ENCODE measurements around the gene NT5C2.
"Not testable (repeated sequence)": the region's sequence is repeated elsewhere in the genome, so short reads cannot be mapped to it uniquely, and the experiment has no call there.

The NT5C2 gene

DNA sequence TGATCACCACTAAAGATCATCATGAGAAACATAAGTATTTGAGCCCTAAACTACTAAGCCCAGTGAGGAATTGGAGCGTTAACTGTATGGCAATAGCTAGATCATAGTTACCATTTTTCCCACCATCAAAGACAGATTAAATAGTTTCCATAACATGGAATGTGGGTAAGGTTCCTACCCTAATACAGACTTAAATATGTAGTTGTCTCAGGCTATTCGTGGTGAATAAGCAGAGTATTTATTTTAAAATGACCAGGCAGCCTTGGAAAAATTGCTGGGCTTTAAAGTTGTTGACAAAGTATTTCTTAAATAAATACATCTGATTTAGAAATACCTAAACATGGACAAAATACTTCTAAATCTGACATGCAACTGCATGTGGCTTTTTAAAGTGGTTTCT, 106.8 kb downstream of the NT5C2 start:
- DNase-seq (ENCODE audit: low read depth in 2 of 2), result no peak

- no peak for DNase-seq (ENCODE audit: low read depth in 2 of 2)
These were observed 109.1 kb downstream of the NT5C2 start for GRCh38 chr10:103083977-103084320.

DNA sequence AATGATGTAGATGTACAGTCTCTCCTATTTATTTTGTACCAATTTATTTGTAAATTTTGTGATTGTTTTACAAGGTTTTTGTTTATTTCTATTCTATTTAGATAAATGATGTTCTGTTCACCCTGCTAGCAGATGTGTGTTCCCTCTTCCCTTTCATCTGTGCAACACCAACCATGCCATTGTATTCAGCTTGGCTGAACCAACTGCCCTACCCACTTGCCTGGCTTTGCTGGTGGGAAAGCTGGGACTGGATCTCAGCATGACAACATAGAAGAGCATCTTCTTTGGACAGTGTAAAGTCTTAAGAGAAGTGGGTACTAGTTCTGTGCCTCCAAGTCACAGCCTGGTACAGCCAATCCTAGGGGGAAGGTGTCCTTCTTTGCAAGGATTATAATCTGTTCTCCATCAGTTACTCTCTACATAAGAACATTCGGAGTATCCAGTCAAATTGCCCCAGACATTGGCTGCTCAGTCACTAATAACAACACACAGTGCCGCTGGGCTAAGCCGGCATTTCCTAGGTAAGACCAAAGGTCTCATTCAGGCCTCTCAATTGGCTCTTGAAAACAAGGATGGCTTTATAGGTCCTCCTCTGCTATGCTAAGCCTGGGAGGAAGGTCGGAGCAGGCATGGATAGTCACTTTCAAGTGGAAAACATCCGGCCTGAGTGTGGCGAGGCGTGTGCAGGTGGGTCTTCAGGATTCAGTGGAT, 109.7 kb downstream of the NT5C2 start:
- DNase-seq (ENCODE audit: low read depth in 2 of 2), result no peak

DNA sequence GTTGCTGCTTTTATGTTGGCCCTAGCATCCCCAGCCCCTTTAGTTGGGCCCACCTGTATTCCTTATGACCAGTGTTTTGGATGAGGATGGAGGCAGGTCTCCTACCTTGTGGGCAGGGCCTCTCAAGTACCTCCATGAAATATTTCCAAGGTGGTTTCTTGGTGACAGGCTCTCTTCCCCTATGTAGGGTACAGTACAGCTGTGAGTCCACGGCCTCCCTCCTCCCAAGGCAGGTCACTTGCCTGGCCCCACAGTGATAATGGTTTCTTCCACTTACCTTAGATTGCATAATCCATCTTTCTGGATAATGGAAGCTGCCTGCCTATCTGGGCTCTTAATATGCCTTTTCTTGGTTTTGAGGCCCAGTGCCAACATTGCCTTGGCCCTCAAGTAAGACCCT, 110.4 kb downstream of the NT5C2 start:
- no peak for DNase-seq (ENCODE audit: low read depth in 2 of 2)

DNA sequence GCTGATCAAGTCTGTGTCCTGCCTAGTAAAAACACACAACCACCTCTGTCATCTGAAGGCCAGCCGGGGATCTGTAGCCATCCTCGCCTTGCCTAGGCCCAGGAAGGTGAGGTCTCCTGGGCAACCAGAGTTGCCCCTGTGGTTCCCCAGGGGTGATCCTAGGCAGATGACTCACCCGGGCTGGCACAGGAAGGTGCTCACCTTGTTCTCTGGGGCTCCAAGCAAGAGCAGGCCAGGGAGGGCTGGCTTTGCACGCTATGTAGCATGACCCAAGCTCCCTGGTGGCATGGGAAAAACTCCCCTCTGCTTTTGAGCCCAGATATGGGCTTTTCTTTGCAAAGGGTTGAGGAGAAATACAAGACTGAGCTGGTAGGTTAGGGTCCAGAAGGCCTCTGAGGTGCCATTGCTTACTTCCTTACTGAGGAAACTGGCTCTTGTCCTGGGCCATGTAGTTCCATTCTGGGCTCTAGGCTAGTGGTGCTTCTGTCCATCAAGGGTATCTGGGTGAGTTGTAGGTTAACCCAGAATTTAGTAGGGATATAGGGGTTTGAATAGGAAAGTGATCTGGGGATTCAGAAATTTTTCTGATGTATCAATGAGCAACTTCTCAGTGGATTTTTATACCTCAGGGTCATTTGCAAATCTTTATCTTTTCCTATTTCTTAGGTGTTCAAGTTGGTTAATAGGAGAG, 112.0 kb downstream of the NT5C2 start:
- DNase-seq (ENCODE audit: low read depth in 2 of 2), result no peak

DNA sequence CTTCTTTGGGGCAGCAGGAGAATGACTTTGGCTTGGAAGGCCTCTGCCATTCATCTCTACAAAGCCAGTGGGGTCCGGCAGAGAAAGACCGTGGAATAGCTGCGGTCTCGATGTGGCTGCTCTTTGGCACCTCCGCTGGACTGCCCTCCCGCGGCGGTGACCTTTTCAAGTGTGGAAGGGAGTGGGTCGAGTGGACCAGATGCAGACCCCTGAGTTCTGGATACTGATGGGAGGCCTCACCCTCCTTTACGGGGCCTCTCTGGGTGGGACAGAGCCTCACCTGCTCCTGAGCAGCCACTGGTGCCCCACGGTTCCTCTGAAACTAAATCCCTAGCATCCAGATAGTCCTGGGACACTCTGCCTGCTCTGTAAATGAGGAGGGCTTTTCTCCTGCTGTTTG, 113.1 kb downstream of the NT5C2 start:
- no peak for DNase-seq (ENCODE audit: low read depth in 2 of 2)

- no peak for DNase-seq (ENCODE audit: low read depth in 2 of 2)
These were observed 114.0 kb downstream of the NT5C2 start for GRCh38 chr10:103079100-103079499.

- DNase-seq (ENCODE audit: low read depth in 2 of 2), result no peak
These were observed 114.4 kb downstream of the NT5C2 start for GRCh38 chr10:103078676-103079075.

- no peak for DNase-seq (ENCODE audit: low read depth in 2 of 2)
These were observed 114.8 kb downstream of the NT5C2 start for GRCh38 chr10:103078309-103078615.

GRCh38 chr10:103077491-103078308, 115.4 kb downstream of the NT5C2 start:
- DNase-seq (ENCODE audit: low read depth in 2 of 2), result no peak

- no peak for DNase-seq (ENCODE audit: low read depth in 2 of 2)
These were observed 116.1 kb downstream of the NT5C2 start for GRCh38 chr10:103077020-103077419.

GRCh38 chr10:103072891-103073290, 120.2 kb downstream of the NT5C2 start:
- no peak for DNase-seq (ENCODE audit: low read depth in 2 of 2)

GRCh38 chr10:103072276-103072675, 120.8 kb downstream of the NT5C2 start:
- no peak for DNase-seq (ENCODE audit: low read depth in 2 of 2)

- DNase-seq (ENCODE audit: low read depth in 2 of 2), result peak; percentile 38 to 59
These were observed 123.4 kb downstream of the NT5C2 start for GRCh38 chr10:103069453-103070331.

GRCh38 chr10:103067956-103068355, 125.1 kb downstream of the NT5C2 start:
- DNase-seq (ENCODE audit: low read depth in 2 of 2), result no peak

GRCh38 chr10:103067484-103067883, 125.6 kb downstream of the NT5C2 start:
- no peak for DNase-seq (ENCODE audit: low read depth in 2 of 2)

- not testable (repeated sequence) for DNase-seq (ENCODE audit: low read depth in 2 of 2)
These were observed 126.0 kb downstream of the NT5C2 start for GRCh38 chr10:103067099-103067477.

- DNase-seq (ENCODE audit: low read depth in 2 of 2), result no peak
These were observed 126.7 kb downstream of the NT5C2 start for GRCh38 chr10:103066141-103067098.

DNA sequence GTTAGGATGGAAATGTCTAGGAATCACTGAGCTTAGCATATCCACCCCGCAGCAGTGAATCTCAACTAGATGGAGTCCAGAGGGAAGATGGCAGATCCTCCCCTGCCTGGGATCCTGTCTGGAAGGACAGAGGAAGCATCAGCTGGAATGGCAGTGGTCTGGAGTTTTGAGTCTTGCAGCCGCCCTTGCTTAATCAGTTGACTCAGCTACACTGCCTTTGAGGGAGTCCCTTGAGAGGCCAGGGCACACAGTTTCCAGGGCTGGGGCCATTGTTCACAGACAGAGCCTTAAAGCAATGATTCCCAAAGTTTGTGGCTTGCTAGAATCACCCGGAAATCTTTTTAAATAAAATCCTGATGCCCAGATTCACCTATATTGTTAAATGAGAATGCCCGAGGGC, 128.1 kb downstream of the NT5C2 start:
- DNase-seq (ENCODE audit: low read depth in 2 of 2), result no peak

- DNase-seq (ENCODE audit: low read depth in 2 of 2), result no peak
These were observed 130.1 kb downstream of the NT5C2 start for GRCh38 chr10:103062854-103063590.

All from stimulated activated CD8-positive, alpha-beta memory T cell treated with anti-CD3 and anti-CD28 coated beads, Interleukin-7, amount 100 ng/mL, for 1 hour (primary cell).